Stomach (tissue), 9 donors: Measurements from ENCODE around the gene OR2T11. TPM values are rescaled to one million over a fixed set of nuclear protein-coding genes. Genes with fewer than 3 reads are reported as not detected.
"Not testable (repeated sequence)": the region's sequence is repeated elsewhere in the genome, so short reads cannot be mapped to it uniquely, and the experiment has no call there.

Source experiments
- DNase-seq, 2 donors: peaks; one replicate each; pipeline versions ENCODE4 v3.0.0 to v3.0.0-alpha.2; 2013 to 2019
- H3K27ac ChIP-seq, 5 donors: fragments of 200-600 bp in 4 of 5; sonication (generic) in 4 of 5; one replicate each; pipeline ENCODE4 v1.5.1; 2013 to 2019; ENCODE audit warnings: mild to moderate bottlenecking in 1 of 5, moderate library complexity in 1 of 5
- H3K27me3 ChIP-seq, 3 donors: fragments of 200-600 bp; sonication (generic); one replicate each; pipeline ENCODE4 v1.5.1; 2017 to 2019; ENCODE audit warnings: mixed run types in 1 of 3
- H3K36me3 ChIP-seq, 4 donors: fragments of 200-600 bp; sonication (generic); 1 replicate in 3 of 4; 2 replicates in 1 of 4; pipeline ENCODE4 v1.5.1; 2016 to 2019
- H3K4me1 ChIP-seq, 4 donors: fragments of 200-600 bp; sonication (generic); one replicate each; pipeline ENCODE4 v1.5.1; 2016 to 2019
- H3K4me3 ChIP-seq, 4 donors: fragments of 200-600 bp; sonication (generic) in 3 of 4; one replicate each; pipeline ENCODE4 v1.5.1; 2016 to 2019; ENCODE audit warnings: mild to moderate bottlenecking in 1 of 4
- H3K9me3 ChIP-seq, 4 donors: fragments of 200-600 bp; sonication (generic); one replicate each; pipeline ENCODE4 v1.5.1; 2016 to 2019
- EP300 ChIP-seq: sonication (generic); formaldehyde crosslinking; IDR thresholded peaks from one replicate; pipeline ENCODE4 v1.6.1; 2017; ENCODE audit warnings: antibody characterized with exemption
- POLR2A ChIP-seq, 4 donors: fragments of 450-650 bp; IDR thresholded peaks; one replicate each; pipeline ENCODE4 v1.6.1; 2016; ENCODE audit warnings: antibody characterized with exemption in 4 of 4, control low read depth in 2 of 4, mild to moderate bottlenecking in 1 of 4, moderate library complexity in 1 of 4
- POLR2AphosphoS5 ChIP-seq, 3 donors: sonication (generic); formaldehyde crosslinking; IDR thresholded peaks; one replicate each; pipeline ENCODE4 v1.6.1; 2016; ENCODE audit warnings: antibody characterized with exemption in 3 of 3
- WGBS, 5 donors: extraction: QIAGEN DNeasy Blood & Tissue Kit in 3 of 5; methylation state at CpG; one replicate each; pipeline versions ENCODE4 v1.1.5 to v1.1.7; 2013 to 2018; 5-methylcytosine and 5-hydroxymethylcytosine counted together
- intact Hi-C: fragments of 100-400 bp; cut with DNase I; formaldehyde crosslinking; loops from one replicate; pipeline ENCODE4 v1.15.1; 2023; ENCODE audit warnings: low total_unique reads
- polyA plus RNA-seq, 3 donors: library from polyadenylated mRNA; stranded (reverse); fragments of 200-250 nt; gene quantifications; one replicate each; pipeline ENCODE4 v1.2.3, GENCODE V29; 2013
- small RNA-seq, 4 donors: library from RNA; depleted of rRNA; stranded (forward); fragments of <200 nt; gene quantifications; one replicate each; pipeline ENCODE3, GENCODE V24; 2016
- total RNA-seq, 5 donors: library from RNA; depleted of rRNA; stranded (reverse); fragments of >200 nt; gene quantifications; one replicate each; pipeline versions ENCODE4 v1.1.0 to v1.2.3, GENCODE V29; 2014 to 2016
- TF ChIP-seq, protein P1 (sequence below), 7 experiments: fragments of 450-650 bp in 4 of 7; fragments of 200-600 bp in 3 of 7; sonication (generic) in 3 of 7; IDR thresholded peaks; one replicate each; pipeline ENCODE4 v1.5.1; 2016 to 2019; ENCODE audit warnings: antibody characterized with exemption in 7 of 7, control low read depth in 2 of 7, mild to moderate bottlenecking in 1 of 7
- donor health status: healthy with polysubstance abuse.
- donor health status: Bipolar disorder and iron deficiency.
- donor health status: healthy.

OR2T11 gene
- total and polyA plus RNA-seq, 8 donors = not detected

DNA sequence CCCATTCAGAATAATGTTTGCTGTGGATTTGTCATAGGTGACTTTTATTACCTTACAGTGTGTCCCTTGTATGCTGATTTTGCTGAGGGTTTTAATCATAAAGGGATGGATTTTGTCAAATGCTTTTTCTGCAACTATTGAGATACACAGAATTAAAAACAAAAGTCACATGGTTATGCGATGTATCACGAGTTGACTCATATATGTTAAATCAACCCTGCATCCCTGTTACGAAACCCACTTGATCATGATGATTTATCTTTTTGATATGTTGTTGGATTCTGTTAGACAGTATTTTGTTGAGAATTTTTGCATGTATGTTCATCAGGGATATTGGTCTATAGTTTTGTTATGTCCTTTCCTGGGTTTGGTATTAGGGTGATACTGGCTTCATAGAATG lies 49.6 kb downstream of the OR2T11 start:
- Histone ChIP-seq H3K27me3 (no peaks in the 10 kb centered on the region), H3K27ac (no peak overlapping the region), H3K36me3 (no peaks in the 10 kb centered on the region), H3K4me3 (no peak overlapping the region), H3K9me3 (no peaks in the 10 kb centered on the region), H3K4me1 (no peaks in the 10 kb centered on the region)
- 76 to 86% (median 79%) methylated on average over 3 of the region's 3 CpGs for WGBS, 5 donors
- no peak for DNase-seq
- intact Hi-C loops = no loop called here
- TF ChIP-seq EP300 (no peak), POLR2A (IDR thresholded peaks at IDR 0.05) (no peak), POLR2AphosphoS5 (IDR thresholded peaks at IDR 0.05) (no peak)
- TF ChIP-seq, protein P1, sequence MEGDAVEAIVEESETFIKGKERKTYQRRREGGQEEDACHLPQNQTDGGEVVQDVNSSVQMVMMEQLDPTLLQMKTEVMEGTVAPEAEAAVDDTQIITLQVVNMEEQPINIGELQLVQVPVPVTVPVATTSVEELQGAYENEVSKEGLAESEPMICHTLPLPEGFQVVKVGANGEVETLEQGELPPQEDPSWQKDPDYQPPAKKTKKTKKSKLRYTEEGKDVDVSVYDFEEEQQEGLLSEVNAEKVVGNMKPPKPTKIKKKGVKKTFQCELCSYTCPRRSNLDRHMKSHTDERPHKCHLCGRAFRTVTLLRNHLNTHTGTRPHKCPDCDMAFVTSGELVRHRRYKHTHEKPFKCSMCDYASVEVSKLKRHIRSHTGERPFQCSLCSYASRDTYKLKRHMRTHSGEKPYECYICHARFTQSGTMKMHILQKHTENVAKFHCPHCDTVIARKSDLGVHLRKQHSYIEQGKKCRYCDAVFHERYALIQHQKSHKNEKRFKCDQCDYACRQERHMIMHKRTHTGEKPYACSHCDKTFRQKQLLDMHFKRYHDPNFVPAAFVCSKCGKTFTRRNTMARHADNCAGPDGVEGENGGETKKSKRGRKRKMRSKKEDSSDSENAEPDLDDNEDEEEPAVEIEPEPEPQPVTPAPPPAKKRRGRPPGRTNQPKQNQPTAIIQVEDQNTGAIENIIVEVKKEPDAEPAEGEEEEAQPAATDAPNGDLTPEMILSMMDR (IDR thresholded peaks at IDR 0.05) = no peak

DNA sequence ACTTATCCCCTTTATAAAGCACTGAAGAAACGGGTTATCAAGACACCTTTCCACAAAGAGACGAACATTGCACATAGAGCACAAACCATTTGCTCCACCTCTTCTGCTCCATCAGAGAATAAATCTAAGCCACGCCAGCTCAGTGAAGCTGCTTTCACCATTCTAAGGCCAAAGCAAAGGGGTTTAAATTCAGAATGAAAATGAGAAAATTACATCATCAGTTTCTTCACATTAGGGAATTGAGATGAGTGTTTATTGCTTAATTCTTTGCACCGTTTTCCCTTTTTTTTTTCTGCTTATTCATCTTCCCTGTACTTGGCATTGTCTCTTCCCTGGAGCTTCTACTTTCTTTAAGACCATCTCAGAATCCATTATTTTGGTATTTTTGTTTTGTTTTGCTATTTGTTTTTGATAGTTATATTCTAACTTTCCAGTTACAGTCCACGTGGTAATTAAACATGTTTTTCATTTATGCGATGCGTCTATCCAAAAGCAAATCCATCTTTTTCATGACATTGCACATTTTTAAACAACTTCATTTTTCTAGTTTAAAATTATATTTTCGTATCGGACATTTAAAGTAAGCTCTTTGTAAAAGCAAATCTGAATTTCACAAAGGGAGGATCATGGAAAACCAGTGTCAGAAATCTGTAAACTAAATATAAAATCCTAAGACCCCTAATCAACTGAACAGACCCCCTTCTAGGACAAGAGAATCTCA lies 58.5 kb downstream of the OR2T11 start:
- Histone ChIP-seq H3K27me3 (no peaks in the 10 kb centered on the region), H3K36me3 (no peaks in the 10 kb centered on the region), H3K4me1 (no peaks in the 10 kb centered on the region), H3K4me3 (no peak overlapping the region), H3K27ac (no peak overlapping the region), H3K9me3 (no peaks in the 10 kb centered on the region)
- intact Hi-C loops = no loop called here
- 76 to 83% (median 77%) methylated on average over 9 of the region's 9 CpGs for WGBS, 5 donors
- no peak for TF ChIP-seq POLR2A (IDR thresholded peaks at IDR 0.05)
- no peak for TF ChIP-seq EP300
- no peak for TF ChIP-seq POLR2AphosphoS5 (IDR thresholded peaks at IDR 0.05)
- TF ChIP-seq, protein P1 (IDR thresholded peaks at IDR 0.05) = no peak
- no peak for DNase-seq

DNA sequence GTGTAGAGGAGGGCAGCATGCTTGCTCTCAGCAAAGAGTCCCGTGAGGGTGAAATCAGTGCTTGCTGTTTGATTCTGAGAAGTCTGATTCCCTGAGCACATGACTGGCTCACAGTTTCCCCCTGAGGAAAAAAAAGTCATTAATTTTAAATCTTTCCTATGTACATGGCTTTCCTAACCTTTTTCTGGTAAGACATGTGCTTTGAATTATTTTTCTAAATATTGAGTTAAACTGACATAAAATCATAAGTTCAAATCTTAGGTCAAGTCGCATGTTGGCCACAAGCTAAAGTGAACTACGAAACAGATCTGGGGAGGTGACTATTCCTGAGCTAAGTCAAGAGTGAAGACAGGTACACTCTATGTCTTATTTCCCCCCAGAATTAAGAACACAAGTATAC lies 60.2 kb downstream of the OR2T11 start, which contains the start of gene OR2T34:
OR2T34 (minus strand) TSS at position 101 of the 400 bp plus-strand sequence; CDS start at position 101, 0 bp downstream.
- WGBS, 5 donors = 88 to 91% (median 89%) methylated on average over 3 of the region's 3 CpGs
- H3K9me3 ChIP-seq, H3K27ac ChIP-seq, H3K4me3 ChIP-seq, H3K27me3 ChIP-seq, intact Hi-C loops, DNase-seq, H3K4me1 ChIP-seq, H3K36me3 ChIP-seq: not testable (repeated sequence)

DNA sequence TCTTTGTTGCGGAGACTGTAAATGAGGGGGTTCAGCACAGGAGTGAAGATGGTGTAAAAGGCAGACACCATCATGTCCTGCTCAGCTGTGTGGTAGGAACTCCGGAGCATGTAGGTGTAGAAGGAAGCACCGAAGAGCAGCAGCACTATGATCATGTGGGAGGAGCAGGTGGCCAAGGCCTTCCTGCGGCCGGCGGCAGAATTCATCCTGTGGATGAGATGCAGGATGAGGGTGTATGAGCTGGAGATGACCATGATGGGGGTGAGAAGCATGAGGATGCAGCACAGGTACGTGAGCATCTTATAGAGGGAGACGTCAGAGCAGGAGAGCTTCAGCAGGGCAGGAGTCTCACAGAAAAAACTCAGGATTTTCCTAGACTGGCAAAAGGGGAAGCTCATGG lies 61.0 kb downstream of the OR2T11 start:
- H3K27ac ChIP-seq, H3K27me3 ChIP-seq, H3K4me3 ChIP-seq, H3K36me3 ChIP-seq, DNase-seq, H3K4me1 ChIP-seq, H3K9me3 ChIP-seq, intact Hi-C loops: not testable (repeated sequence)
- WGBS, 5 donors = 81 to 91% (median 85%) methylated on average over 2 to 6 of the region's 8 CpGs

Small RNAs within 50 kb of the gene (small RNA-seq; reads per million reads assigned to genes)
- 0 reads per million in 4 donors for gene RF00019

Other genes with a start within 250 kb of the OR2T11 start
- not detected for gene OR2T1, start 232.0 kb downstream of the OR2T11 start, total RNA-seq
- gene OR2T1, start 232.0 kb downstream of the OR2T11 start, polyA plus RNA-seq = not detected
- gene OR2T2, start 189.5 kb downstream of the OR2T11 start, total RNA-seq = not detected
- not detected for gene OR2T2, start 189.5 kb downstream of the OR2T11 start, polyA plus RNA-seq
- gene OR2T3, start 161.7 kb downstream of the OR2T11 start, total RNA-seq = not detected
- gene OR2T3, start 161.7 kb downstream of the OR2T11 start, polyA plus RNA-seq = not detected
- gene OR2T5, start 146.5 kb downstream of the OR2T11 start, total RNA-seq = not detected
- gene OR2T5, start 146.5 kb downstream of the OR2T11 start, polyA plus RNA-seq = not detected
- not detected for gene OR2G6, start 127.0 kb downstream of the OR2T11 start, total RNA-seq
- not detected for gene OR2G6, start 127.0 kb downstream of the OR2T11 start, polyA plus RNA-seq
- not detected for gene OR2T29, start 72.3 kb downstream of the OR2T11 start, total RNA-seq
- not detected for gene OR2T29, start 72.3 kb downstream of the OR2T11 start, polyA plus RNA-seq
- gene OR2T34, start 60.3 kb downstream of the OR2T11 start, total RNA-seq = not detected
- gene OR2T34, start 60.3 kb downstream of the OR2T11 start, polyA plus RNA-seq = not detected
- not detected for gene OR2T10, start 37.4 kb downstream of the OR2T11 start, total RNA-seq
- not detected for gene OR2T10, start 37.4 kb downstream of the OR2T11 start, polyA plus RNA-seq
- gene OR2T35, start 10.2 kb upstream of the OR2T11 start, total RNA-seq = not detected
- not detected for gene OR2T35, start 10.2 kb upstream of the OR2T11 start, polyA plus RNA-seq
- gene OR2T27, start 20.4 kb upstream of the OR2T11 start, total RNA-seq = not detected
- gene OR2T27, start 20.4 kb upstream of the OR2T11 start, polyA plus RNA-seq = not detected
- not detected for gene OR14I1, start 67.7 kb upstream of the OR2T11 start, total RNA-seq
- gene OR14I1, start 67.7 kb upstream of the OR2T11 start, polyA plus RNA-seq = not detected
- 10 to 100 TPM in 1 of 5 donors, not detected in 4; 48.4 TPM for gene LYPD8, start 120.7 kb upstream of the OR2T11 start, total RNA-seq
- 1 to 10 TPM in 1 of 3 donors, not detected in 2; 1.1 TPM for gene LYPD8, start 120.7 kb upstream of the OR2T11 start, polyA plus RNA-seq
- gene SH3BP5L, start 190.8 kb upstream of the OR2T11 start, total RNA-seq = 10 to 100 TPM; 11.6 to 20.0 (median 14.9) TPM
- gene SH3BP5L, start 190.8 kb upstream of the OR2T11 start, polyA plus RNA-seq = 10 to 100 TPM in 2 of 3 donors, 1 to 10 TPM in 1; 9.6 to 13.6 (median 10.6) TPM
- gene ZNF672, start 203.1 kb upstream of the OR2T11 start, total RNA-seq = 100 to 1,000 TPM in 1 of 5 donors, 10 to 100 TPM in 4; 17.1 to 142 (median 57.8) TPM
- gene ZNF672, start 203.1 kb upstream of the OR2T11 start, polyA plus RNA-seq = 10 to 100 TPM; 13.0 to 18.0 (median 17.1) TPM
- 100 to 1,000 TPM in 2 of 5 donors, 10 to 100 TPM in 2, 1 to 10 TPM in 1; 8.4 to 120 (median 87.5) TPM for gene ZNF692, start 224.0 kb upstream of the OR2T11 start, total RNA-seq
- 10 to 100 TPM; 28.4 to 98.0 (median 44.9) TPM for gene ZNF692, start 224.0 kb upstream of the OR2T11 start, polyA plus RNA-seq